Putamen (tissue), 1 donor: ENCODE results near the gene CDK17.
A peak's percentile ranks its signal among the peaks of the same experiment; 100 is the strongest.
"Not testable (repeated sequence)": the region's sequence is repeated elsewhere in the genome, so short reads cannot be mapped to it uniquely, and the experiment has no call there.

Source experiments
- DNase-seq: peaks from one replicate; pipeline ENCODE4 v3.0.0-alpha.2; 2016; ENCODE audit warnings: low spot score

Gene CDK17

GRCh38 chr12:96354326-96354725 lies 45.9 kb downstream of the CDK17 start:
- no peak for DNase-seq

- peak; percentile 17 for DNase-seq
Measured at GRCh38 chr12:96352161-96352835, 47.9 kb downstream of the CDK17 start.

- no peak for DNase-seq
Measured at GRCh38 chr12:96350982-96351381, 49.3 kb downstream of the CDK17 start.

GRCh38 chr12:96347130-96347699 lies 53.0 kb downstream of the CDK17 start:
- DNase-seq: no peak

- not testable (repeated sequence) for DNase-seq
Measured at GRCh38 chr12:96346716-96347115, 53.5 kb downstream of the CDK17 start.

GRCh38 chr12:96344124-96344695 lies 56.0 kb downstream of the CDK17 start:
- DNase-seq: no peak

GRCh38 chr12:96343347-96343954 lies 56.8 kb downstream of the CDK17 start:
- no peak for DNase-seq

GRCh38 chr12:96339666-96340065 lies 60.6 kb downstream of the CDK17 start:
- DNase-seq: not testable (repeated sequence)

GRCh38 chr12:96338852-96339471 lies 61.3 kb downstream of the CDK17 start:
- no peak for DNase-seq

GRCh38 chr12:96337953-96338352 lies 62.3 kb downstream of the CDK17 start:
- no peak for DNase-seq

- no peak for DNase-seq
Measured at GRCh38 chr12:96336489-96336888, 63.8 kb downstream of the CDK17 start.

- DNase-seq: no peak
Measured at GRCh38 chr12:96335270-96335669, 65.0 kb downstream of the CDK17 start.

GRCh38 chr12:96334502-96334901 lies 65.7 kb downstream of the CDK17 start:
- no peak for DNase-seq

- no peak for DNase-seq
Measured at GRCh38 chr12:96329545-96329944, 70.7 kb downstream of the CDK17 start.

- no peak for DNase-seq
Measured at GRCh38 chr12:96329018-96329417, 71.2 kb downstream of the CDK17 start.

GRCh38 chr12:96327889-96328288 lies 72.3 kb downstream of the CDK17 start:
- DNase-seq: no peak

- no peak for DNase-seq
Measured at GRCh38 chr12:96327346-96327745, 72.9 kb downstream of the CDK17 start.

GRCh38 chr12:96326628-96327227 lies 73.5 kb downstream of the CDK17 start:
- DNase-seq: no peak

- no peak for DNase-seq
Measured at GRCh38 chr12:96323906-96324305, 76.3 kb downstream of the CDK17 start.

GRCh38 chr12:96322720-96323119 lies 77.5 kb downstream of the CDK17 start:
- DNase-seq: no peak

- no peak for DNase-seq
Measured at GRCh38 chr12:96321941-96322340, 78.3 kb downstream of the CDK17 start.

GRCh38 chr12:96317801-96318200 lies 82.4 kb downstream of the CDK17 start:
- DNase-seq: not testable (repeated sequence)
